GM10266 (cell line): ENCODE measurements around the gene APOH.

Source experiments
- DNase-seq: peaks from one replicate; pipeline ENCODE4 v3.0.0; 2012; ENCODE audit errors: extremely low spot score
- CTCF ChIP-seq: IDR thresholded peaks from 2 replicates; pipeline ENCODE4 v1.5.1; 2012; ENCODE audit warnings: mild to moderate bottlenecking, low read depth; ENCODE audit not compliant: control insufficient read depth, insufficient read depth; ENCODE audit errors: missing control alignments

The APOH gene

GRCh38 chr17:66271512-66271911, 42.3 kb upstream of the APOH start:
- TF ChIP-seq CTCF: no peak
- DNase-seq: no peak

DNA sequence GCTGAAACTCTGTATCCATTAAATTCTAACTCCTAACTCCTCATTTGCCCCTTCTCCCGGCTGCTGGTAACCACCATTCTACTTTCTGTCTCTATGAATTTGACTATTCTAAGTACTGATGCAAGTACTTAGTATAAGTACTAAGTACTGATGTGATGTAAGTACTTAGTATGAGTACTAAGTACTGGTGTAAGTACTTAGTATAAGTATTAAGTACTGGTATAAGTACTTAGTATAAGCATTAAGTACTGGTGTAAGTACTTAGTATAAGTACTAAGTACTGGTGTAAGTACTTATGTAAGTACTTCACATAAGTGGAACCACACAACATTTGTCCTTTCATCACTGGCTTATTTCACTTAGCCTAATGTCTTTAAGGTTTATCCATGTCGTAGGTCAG, 40.9 kb upstream of the APOH start:
- no peak for DNase-seq
- no peak for TF ChIP-seq CTCF

DNA sequence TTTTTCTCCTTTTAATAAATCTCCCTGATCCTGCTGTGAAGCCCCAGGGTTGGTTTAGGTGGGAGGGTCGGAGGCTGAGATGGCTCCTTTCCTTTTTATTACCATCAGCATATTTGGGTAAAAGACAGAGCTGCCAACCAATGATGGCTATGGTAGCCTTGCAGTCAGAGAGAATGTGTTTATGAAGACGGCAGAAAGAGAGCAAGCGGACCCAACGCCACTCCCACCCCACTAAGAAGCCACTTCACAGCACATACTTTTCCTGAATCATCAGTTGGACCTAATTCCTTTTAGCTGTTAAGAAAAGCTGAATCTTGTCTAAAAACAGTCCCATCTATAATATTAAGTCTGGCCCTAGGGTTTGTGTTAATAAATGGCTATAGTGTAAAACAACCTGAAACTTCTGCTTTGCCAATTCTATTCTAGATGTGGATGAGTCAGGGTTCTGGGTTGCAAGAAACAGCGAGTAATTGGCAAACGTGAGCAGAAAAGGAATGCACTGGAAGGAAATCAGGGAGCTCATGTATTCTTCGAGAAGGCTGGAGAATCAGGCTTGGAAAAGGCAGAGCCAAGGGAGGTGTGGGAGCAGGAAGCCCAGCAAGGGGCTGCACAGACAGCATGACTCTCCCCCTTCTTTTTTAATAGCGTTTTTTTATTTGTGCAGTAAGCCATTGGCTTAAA, 39.2 kb upstream of the APOH start:
- TF ChIP-seq CTCF: no peak
- DNase-seq: no peak

DNA sequence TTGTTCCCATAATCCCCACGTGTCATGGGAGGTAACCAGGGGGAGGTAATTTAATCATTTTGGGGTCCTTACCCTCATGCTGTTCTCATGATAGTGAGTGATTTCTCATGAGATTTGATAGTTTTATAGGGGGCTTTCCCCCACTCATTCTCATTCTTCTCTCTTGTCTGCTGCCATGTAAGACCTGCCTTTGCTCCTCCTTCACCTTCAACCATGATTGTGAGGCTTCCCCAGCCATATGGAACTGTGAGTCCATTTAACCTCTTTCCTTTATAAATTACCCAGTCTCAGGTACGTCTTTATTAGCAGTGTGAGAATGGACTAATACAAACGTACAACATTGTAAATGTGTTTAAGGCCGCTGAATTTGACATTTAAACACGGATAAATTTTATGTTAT, 35.5 kb upstream of the APOH start:
- no peak for DNase-seq
- no peak for TF ChIP-seq CTCF

DNA sequence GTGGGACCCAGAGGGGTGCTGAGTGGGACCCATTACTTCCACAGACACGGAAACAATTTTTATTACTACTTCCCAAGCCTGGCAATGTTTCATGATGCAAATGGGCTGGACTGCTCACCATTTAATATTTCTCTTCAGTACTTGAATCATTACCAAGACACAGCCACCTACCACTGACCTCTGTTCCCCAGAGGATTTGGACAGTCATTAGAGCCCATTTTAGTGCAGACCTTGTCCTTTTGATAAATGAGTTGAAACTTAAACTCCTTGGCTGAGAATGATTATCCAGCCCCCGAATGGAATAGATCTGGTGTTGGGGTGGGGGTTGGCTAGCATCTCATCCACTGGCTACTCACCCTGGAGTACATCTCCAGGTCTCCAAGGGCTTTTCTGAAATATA, 33.6 kb upstream of the APOH start:
- DNase-seq: no peak
- no peak for TF ChIP-seq CTCF

DNA sequence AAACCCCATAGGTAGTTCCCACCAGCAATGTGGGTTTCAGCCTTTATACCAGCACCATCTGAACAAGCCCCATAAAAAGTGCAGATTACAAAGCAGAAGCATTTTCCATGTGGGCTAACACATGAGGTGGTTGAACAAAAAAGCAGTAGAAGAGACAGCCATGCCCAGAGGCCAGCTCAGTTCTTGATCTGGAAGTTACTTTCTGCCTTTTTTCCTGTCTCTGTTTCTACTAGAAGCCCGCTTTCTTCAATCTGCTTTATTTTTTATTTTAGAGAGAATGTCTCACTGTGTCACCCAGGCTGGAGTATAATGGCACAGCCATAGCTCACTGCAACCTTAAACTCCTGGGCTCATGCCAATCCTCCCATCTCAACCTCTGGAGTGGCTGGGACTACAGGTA, 31.5 kb upstream of the APOH start:
- DNase-seq: no peak
- TF ChIP-seq CTCF: no peak

- TF ChIP-seq CTCF: no peak
- no peak for DNase-seq
Observed at GRCh38 chr17:66260275-66260674, 31.1 kb upstream of the APOH start.
